Measurements from ENCODE around the gene ABLIM1.

The ABLIM1 gene

DNA sequence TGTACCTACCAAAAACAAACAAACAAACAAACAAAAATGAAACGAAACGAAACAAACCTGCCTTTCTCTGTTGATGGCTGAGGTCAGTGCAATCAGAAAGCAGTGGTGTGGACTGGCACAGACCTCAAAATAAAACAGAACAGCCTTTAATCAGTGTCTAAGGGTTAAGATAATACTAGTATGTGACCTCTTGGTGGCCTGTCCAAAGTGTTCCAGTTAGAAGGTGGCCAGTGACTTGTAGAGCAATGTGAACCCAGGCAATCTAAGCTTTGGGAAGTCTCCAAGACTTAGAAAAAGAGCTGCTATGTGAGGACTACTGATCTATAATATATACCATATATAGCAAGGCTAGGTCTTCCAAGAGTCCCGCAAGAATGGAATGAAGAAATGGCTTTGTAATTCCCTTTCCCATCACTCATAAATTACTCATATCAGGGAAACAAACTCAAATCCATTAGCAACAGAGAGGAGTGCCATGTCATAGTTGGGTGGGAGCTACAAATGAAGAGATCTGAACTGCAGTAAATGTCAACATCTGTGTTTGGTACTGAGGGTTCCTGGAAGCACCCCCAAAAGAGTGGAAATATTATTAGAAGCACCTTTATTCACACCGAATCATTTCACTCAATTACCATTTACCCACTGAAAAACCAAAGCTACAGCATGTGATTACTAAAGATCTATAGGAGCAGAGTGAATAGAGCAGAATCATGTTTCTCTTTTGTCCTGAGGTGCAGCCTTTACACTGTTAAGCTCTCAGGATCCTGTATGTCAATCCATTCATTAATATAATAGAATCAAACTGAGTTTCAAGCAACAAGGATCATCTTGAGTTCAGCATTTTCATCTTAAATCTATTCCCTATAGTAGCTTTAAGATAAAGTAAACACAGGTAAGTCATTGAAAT is 28.0 kb downstream of the ABLIM1 start:
- no peak overlapping the region for H3K4me3 ChIP-seq (ENCODE audit: low read length)
- DNase-seq (ENCODE audit: low read depth, low spot score) = no peak

GRCh38 chr10:114629083-114629823 is 28.8 kb downstream of the ABLIM1 start:
- no peak for DNase-seq (ENCODE audit: low read depth, low spot score)
- no peak overlapping the region for H3K4me3 ChIP-seq (ENCODE audit: low read length)

DNA sequence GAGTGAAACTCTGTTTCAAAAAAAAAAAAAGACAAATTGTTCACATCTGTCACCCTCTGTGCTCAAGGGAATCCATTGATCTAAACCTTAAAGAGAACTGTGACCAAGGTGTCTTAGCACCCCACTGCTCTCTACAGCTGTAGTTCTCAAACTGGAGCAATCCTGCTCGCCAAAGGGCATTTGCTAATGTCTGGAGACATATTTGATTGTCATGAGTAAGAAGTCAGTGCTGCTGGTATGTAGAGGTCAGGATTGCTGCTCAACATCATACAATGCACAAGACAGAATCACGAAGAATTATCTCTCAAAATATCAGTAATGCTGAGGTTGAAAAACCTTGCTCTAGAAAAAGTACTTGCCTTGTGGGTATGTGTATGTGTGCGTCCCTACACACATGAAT is 30.0 kb downstream of the ABLIM1 start:
- DNase-seq (ENCODE audit: low read depth, low spot score) = no peak
- H3K4me3 ChIP-seq (ENCODE audit: low read length) = no peak overlapping the region

DNA sequence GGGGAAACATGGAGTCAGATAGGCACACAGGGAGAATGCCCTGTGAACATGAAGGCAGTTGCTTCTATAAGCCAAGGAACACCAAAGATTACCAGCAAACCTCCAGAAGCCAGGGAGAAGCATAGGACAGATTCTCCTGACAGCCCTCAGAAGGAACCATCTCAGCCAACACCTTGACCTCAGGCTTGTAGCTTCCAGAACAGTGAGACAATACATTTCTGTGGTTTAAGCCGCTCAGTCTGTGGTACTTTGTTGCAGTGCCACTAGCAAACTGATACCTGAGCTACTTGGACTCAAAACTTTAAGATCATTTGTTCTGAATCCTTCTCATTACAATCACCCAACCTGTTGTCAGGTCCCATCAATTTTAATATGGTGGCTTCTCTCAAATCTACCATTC is 31.2 kb downstream of the ABLIM1 start:
- DNase-seq (ENCODE audit: low read depth, low spot score) = no peak
- H3K4me3 ChIP-seq (ENCODE audit: low read length) = no peak overlapping the region

GRCh38 chr10:114624951-114625780 is 32.9 kb downstream of the ABLIM1 start:
- no peak for DNase-seq (ENCODE audit: low read depth, low spot score)
- no peak overlapping the region for H3K4me3 ChIP-seq (ENCODE audit: low read length)

DNA sequence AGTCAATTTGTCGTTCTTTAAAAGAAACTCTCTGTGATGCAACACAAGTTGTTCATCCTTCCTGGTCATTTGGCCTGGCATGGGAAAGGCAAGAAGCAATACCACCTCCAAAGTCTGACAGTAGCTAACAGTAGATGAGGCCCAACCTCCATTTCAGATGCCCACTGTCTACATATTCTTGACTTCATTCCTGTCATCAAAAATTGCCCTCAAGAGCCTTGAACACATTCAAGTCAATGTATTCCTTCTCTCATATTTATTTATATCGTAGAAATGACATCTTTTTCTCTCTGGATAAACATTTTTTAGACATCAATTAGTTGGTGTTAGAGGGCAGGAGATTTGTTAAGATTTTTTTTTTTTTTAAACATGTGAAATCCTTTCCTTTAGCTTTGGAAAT is 33.7 kb downstream of the ABLIM1 start:
- no peak overlapping the region for H3K4me3 ChIP-seq (ENCODE audit: low read length)
- no peak for DNase-seq (ENCODE audit: low read depth, low spot score)

- no peak overlapping the region for H3K4me3 ChIP-seq (ENCODE audit: low read length)
- no peak for DNase-seq (ENCODE audit: low read depth, low spot score)
Observed at GRCh38 chr10:114623661-114624294, 34.3 kb downstream of the ABLIM1 start.

DNA sequence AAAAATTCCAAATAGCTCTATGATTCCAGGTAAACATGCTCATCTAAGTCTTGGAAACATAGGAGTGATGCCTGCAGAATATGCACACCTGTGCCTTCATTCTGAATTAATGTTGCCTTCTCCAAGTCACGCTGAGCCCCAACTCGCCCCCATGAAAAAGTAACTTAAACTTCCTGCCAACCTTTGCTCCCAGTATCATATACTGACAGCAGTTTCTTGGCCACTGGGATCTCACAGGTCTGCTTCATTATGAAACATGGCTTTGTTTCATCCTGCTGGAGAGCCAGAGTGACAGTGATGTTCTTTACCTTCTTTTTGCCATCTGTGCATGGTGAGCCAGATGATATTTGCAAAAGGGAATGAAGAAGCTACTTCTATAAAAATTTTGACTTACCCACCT is 34.9 kb downstream of the ABLIM1 start:
- no peak overlapping the region for H3K4me3 ChIP-seq (ENCODE audit: low read length)
- no peak for DNase-seq (ENCODE audit: low read depth, low spot score)

GRCh38 chr10:114618722-114619121 is 39.4 kb downstream of the ABLIM1 start:
- DNase-seq (ENCODE audit: low read depth, low spot score) = no peak
- H3K4me3 ChIP-seq (ENCODE audit: low read length) = no peak overlapping the region

DNA sequence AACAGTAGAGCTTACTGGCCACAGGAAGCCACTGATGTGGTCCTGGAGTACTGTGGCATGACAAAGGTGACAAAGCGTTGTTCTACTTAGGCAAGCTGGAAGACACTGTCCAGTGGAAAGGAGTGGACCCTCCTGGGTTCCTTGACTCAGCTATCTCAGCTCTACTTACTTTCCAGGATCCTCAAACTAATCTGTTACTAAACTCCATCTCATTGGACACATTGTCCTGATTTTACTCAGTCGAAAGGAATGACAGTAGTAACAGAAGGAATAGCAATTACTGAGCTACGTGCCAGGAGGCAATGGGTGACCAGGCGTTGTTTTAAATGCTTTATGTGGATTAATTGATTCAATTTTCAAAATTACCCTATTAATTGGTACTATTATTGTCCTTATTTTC is 41.6 kb downstream of the ABLIM1 start:
- no peak overlapping the region for H3K4me3 ChIP-seq (ENCODE audit: low read length)
- DNase-seq (ENCODE audit: low read depth, low spot score) = no peak

DNA sequence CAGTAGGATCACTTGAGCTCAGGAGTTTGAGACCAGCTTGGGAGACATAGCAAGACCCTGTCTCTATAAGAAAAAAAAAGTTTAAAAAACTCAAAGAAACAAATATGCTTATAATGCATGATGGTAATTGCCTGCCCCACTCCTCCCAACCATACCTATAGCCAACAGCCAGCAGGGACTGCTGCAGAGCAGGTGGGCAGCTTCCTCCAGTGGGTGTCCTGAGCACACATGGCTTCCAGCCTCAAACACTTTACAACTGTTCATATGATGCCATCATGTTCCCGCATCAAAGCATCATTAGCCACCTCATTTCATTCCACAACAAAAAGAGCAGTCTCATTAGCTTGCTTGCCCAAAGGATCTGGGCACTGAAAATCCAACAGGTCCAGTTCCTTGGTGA is 42.0 kb downstream of the ABLIM1 start:
- DNase-seq (ENCODE audit: low read depth, low spot score) = no peak
- no peak overlapping the region for H3K4me3 ChIP-seq (ENCODE audit: low read length)

DNA sequence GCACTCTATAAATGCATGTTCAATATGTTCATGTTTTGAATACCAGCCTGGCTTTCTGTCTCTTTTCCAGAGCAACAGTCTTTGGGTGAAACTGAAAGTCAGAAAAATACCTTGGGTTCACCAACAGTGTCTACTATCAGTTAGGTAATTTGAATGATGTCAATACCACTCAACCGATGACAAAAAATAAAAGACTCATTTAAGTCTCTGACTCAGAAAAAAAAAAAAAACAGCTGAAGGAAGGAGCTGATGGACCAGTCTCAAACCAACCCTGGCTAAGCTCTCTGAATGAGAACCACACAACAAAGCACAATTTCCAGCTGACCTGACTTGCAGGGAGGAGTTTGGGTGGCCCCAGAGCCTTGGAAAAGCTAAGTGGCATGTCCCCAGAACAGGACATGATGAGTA is 42.5 kb downstream of the ABLIM1 start:
- no peak for DNase-seq (ENCODE audit: low read depth, low spot score)
- H3K4me3 ChIP-seq (ENCODE audit: low read length) = no peak overlapping the region

DNA sequence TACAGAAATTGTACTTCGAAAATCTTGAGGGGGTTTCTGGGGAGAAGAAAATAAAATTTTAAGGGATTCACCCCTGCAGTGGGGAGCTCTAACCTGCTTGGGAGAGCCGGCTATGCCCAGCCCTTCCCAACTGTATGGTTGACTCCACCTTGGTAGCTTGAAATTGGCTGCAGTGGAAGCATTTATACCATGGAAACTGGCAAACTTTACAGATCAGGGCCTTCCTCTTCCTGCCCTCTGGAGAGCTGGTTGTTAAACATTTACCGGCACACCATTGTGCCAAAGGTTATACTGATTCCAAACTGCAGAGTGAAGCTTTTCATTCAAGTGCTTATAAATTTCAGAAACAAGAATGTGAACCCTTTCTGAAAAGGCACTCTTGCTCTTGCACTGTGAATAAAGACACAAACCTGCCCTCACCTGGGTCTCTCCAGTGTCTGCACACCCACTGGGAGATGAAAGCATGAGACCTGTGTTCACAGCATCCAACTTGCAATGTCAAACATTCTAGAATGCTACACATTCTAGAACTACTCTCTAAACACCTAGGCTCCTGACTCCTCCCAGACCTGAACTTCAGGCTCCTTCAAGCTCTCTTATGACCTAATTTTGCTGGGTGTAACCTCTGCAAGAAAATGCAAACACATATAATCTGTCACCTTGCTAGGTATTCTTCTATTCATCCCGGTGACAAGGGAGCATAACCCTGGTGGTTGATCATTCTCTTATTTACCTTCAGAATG is 44.7 kb downstream of the ABLIM1 start:
- no peak for DNase-seq (ENCODE audit: low read depth, low spot score)
- no peak overlapping the region for H3K4me3 ChIP-seq (ENCODE audit: low read length)

DNA sequence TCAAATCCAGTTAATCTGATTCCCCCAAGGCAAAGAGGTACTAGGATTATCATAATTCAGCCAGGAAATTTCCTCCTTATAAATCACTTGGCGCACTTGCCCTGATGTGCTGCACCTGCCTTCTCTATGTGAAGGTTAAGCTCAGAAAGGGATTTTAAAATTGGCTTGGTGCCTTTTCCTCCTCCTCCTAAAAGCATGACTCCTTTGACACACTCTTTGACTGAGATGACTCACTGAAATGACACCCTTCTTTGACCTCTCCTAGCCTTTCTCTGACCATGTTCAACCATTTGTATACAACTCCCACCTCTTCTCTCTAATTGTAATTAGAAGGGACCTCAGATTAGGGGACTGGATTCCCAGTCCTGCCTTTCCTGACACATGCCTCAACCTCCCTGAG is 46.5 kb downstream of the ABLIM1 start:
- no peak for DNase-seq (ENCODE audit: low read depth, low spot score)
- H3K4me3 ChIP-seq (ENCODE audit: low read length) = no peak overlapping the region

DNA sequence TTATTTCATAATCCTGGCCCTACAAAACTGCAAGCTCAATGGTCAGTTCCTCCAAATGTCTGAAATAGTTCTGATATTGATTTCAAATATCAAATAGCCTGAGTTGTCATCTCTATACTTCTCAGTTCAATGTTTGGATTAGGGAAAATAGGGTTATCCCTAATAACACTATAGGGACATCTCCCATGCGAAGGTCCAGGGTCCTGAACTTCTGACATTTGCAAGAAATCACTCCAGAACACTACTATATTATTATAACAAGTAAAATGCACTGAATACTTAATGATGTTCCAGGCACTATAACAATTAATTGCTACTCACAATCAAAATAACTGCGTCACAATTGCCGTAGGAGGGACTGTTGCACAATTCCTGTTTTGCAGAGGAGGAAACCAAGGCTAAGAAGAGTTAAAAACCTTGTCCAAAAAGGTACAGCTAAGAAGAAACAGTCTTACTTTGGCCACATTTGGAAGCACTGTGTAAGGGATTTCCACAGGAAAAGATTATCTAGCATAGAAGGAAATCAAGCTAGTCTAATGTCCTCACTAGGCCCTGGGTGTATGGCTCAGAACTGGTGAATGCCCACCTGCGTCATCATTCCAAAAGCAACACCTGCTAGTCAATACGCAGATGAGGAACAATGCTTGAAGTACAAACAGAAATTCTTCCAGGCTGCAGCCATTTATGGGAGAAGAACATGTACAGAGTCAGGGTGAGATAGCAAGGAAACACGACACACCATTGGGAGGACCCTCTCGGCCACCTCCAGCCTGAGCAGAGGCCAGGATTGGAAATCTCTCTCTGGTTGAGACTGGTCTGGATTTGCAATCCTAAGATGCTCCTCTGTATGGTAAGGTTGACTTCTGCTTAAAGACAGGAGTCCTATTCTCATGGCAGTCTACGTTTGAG is 48.3 kb downstream of the ABLIM1 start:
- no peak for DNase-seq (ENCODE audit: low read depth, low spot score)
- no peak overlapping the region for H3K4me3 ChIP-seq (ENCODE audit: low read length)

DNA sequence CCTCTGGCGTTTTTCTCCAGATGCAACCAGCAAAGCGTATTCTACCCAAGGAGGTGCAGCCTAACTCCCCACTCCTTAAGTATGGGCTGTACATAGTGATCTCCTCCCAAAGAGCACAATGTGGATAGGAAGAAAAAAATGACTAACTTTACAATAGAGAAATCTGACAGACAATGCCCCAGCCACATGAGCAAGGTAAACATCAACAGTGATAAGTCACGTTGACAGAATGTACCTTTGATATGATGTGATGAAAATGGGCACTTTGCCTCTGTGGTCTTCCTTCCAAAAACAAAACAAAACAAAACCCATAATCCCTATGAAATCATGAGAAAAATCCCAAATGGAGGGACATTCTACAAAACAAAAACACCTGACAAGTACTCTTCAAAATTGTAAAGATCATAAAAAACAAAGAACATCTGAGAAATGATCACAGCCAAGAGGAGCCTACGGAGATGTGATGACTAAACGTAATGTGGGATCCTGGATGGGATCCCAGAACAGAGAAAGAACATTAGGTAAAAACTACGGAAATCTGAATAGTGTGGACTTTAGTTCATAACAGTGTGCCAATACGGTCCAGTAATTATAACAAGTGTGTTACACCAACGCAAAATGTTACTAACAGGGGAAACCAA is 50.6 kb downstream of the ABLIM1 start:
- H3K4me3 ChIP-seq (ENCODE audit: low read length) = no peak overlapping the region
- DNase-seq (ENCODE audit: low read depth, low spot score) = no peak

DNA sequence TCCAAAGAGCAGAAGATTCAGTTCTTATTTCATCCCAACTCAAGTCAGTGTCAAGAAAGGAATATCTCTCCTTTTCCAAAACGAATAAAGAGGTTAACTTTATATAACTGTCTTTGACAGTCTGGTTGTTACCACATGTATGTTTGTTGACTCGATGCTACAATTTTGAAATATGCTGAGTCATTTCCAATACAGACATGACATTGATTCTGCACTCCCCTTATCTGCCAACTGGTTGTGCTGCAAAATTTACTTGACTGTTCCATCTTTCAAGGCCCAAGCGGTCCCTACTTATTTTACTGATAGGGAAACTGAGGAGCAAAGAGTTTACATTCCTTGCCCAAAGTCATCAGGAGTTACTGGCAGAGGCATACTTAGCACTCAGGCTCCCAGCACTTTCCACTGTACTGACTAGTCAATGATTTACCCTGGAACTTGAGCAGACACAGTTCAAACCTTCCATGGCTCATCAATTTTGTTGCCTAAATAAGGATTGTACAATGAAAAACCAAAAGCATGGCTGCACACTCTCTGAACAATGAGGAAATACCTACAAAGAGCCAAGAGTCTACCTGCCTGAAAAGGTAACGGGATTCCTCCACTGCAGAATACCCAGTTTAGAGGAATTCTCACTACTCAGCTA is 52.8 kb downstream of the ABLIM1 start:
- no peak overlapping the region for H3K4me3 ChIP-seq (ENCODE audit: low read length)
- DNase-seq (ENCODE audit: low read depth, low spot score) = no peak

Data from Jurkat, Clone E6-1 (cell line).